Measurements from ENCODE around the gene WNT2B.
"Not testable (repeated sequence)": the region's sequence is repeated elsewhere in the genome, so short reads cannot be mapped to it uniquely, and the experiment has no call there.

The WNT2B gene

DNA sequence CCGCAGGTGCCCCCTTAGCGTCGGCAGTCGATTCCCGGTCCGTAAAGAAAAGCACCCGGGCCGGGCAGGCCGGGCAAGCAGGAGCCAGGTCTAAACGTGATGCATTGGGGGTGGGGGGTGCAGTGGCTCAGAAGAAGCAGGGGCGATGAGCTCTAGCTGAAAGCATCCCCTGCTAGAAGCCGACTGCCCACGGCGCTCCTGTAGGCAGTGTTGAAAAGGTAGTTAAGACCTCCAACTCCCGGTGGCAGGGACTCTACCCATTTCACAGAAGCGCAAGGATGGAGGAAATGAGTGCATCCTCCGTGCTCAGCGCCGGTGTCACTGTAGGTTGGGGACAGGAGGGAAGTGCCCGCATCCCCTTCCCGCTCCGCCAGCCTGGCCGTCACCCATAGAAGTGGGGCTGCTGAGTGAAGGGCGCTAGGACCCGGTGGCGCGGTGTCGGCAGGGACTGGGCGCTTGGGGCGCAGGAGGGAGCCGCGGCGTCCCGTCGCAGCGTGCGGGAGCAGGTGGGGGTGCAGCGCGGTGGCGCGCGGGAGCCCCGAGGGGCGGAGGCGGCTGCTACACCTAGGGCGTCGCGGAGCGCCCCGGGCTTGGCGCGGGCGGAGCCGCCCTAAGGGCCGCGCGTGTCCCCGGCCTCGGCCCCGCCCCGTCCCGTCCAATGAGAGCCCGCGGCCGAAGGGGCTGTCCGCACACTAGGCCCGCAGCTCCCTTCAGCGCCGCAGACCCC is at the start of gene WNT2B:
WNT2B (plus strand) TSS at position 688 of the 727 bp plus-strand sequence. CDS start 298 bp downstream, outside the sequence.
- peak; percentile 60 for DNase-seq

GRCh38 chr1:112460615-112461014 is 48.1 kb upstream of the WNT2B start:
- DNase-seq = no peak

GRCh38 chr1:112461200-112461871 is 47.4 kb upstream of the WNT2B start:
- DNase-seq = no peak

- no peak for DNase-seq
Measured at GRCh38 chr1:112462953-112463279, 45.8 kb upstream of the WNT2B start.

DNA sequence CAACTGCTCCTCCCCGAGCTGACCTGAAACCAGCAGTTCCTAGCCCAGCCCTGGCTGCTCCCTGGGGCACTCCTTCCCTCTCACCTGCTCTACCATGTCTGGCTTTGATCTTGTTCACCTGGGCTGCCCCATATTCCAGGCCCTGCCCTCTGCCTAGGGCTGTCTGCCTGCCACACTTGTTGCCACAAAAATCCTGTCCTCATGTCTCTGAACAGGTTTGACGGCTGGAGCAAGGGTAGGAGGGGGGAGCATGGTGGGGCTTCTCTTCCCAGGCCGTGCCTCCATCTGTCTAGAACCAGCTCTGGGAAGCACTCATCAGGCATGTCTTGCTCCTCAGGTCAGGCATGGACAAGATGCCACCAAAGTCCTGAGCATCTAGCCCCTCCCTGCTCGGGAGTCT is 44.3 kb upstream of the WNT2B start:
- DNase-seq = no peak

DNA sequence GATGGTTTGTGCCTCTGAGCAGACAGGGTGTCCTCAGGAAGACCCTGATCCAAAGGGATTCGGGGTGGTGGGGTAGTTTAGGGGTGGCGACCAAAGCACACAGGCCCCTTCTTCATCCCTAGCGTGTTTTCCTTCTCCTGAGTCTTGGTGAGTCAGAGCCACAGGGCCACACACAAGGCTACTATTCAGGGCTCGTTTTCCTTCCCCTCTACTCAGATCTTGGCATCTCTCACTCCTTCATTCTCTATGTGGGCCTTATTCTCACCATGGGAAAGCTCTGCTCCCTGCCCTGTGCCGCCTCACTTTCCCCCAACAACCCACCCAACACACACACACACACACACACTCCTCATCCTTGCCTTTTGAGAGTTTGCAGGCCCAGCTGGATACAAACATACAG is 43.6 kb upstream of the WNT2B start:
- DNase-seq = no peak

DNA sequence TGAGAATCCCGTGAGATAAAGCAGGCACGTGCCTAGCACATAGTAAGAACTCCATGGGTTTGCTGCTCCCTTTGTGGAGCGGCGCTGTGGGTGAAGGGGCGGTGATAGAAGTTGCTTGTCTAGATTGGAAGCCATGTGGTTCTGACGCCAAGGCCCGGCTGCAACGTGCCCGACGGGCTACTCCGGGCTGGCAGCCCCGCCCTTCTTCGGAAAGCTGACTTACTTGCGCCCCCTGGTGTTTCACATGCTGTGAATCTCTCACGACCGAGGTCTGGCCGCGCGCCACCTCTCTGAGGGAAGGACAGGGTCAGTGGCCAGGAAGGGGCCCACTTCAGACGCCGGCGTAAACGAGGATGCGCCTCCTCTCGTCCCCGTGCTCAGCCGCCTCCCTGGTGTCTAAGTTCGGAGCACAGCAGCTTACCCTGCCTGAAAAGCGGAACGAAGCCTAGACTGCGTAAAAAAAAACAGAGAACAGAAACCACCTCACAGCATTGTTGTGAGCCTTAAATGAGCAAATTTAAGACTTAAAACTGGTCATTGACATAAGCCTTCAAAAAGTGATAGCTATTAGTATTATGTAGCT is 42.6 kb upstream of the WNT2B start:
- peak; percentile 87 for DNase-seq

DNA sequence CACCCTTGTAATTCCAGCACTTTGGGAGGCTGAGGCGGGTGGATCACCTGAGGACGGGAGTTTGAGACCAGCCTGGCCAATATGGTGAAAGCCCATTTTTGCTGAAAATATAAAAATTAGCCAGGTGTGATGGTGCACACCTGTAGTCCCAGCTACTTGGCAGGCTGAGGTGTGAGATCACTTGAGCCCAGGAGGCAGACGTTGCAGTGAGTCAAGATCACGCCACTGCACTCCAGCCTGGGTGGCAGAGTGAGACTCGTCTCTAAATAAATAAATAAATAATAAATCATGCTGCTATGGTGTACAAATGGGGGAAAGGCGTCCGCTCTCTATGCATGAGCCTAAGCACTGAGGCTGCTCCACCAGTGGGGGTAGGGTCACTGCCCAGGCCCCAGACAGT is 38.4 kb upstream of the WNT2B start:
- not testable (repeated sequence) for DNase-seq

DNA sequence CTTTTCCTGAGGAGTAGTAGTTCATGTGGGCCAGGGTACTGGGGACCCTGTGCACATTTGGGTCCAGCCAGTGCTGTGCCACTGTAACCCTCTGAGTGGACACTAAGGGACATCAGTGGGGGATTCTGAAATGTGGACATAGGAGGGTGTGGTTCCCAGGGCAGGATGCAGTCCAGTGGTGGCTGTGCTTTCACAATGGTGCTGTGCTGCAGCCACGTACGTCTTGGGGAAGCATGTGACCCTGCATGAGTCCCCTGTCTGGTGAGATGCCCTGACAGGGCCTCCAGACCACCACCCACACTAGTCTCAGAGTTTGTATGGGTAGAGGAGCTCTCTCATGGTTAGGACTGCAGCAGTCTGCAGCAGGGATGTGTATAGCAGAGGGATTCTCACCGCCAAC is 37.8 kb upstream of the WNT2B start:
- DNase-seq = no peak

- no peak for DNase-seq
Measured at GRCh38 chr1:112472142-112472541, 36.6 kb upstream of the WNT2B start.

DNA sequence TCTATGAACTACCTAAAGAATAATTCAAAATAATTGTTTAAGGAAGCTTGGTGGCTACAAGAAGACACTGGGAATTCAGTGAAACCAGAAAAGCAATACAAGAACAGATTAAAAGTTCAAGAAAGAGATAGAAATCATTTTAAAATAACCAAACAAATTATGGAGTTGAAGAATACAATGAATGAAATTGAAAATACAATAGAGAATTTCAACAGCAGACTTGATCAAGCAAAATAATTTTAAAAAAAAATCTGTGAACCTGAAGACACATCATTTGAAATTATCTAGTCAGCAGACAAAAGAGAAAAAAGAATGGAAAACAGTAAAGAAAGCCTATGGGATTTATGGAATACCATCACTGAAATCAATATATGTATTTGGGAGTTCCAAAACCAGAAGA is 31.2 kb upstream of the WNT2B start:
- DNase-seq = no peak

- no peak for DNase-seq
Measured at GRCh38 chr1:112478314-112478713, 30.5 kb upstream of the WNT2B start.

DNA sequence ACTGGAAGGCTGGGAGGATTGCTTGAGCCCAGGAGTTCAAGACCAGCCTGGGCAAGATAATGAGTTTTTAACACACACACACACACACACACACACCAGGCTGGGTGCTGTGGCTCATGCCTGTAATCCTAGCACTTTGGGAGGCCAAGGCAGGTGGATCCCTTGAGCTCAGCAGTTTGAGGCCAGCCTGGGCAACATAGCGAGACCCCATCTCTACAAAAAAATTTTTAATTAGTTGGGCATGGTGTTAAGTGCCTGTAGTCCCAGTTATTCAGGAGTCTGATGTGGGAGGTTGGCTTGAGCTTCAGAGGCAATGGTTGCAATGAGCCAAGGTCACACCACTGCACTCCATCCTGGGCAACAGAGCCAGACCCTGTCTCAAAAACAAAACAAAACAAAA is 22.7 kb upstream of the WNT2B start:
- not testable (repeated sequence) for DNase-seq

DNA sequence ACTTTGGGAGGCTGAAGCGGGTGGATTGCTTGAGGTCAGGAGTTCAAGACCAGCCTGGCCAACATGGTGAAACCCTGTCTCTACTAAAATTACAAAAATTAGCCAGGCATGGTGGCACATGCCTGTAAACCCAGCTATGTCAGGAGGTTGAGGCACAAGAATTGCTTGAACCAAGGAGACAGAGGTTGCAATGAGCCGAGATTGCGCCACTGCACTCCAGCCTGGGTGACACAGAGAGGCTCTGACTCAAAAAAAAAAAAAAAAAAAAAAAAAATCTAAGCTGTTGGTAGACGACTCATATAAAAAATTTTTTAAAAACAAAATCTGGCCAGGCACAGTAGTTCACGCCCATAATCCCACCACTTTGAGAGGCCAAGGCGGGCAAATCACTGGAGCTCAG is 21.1 kb upstream of the WNT2B start:
- DNase-seq = not testable (repeated sequence)

DNA sequence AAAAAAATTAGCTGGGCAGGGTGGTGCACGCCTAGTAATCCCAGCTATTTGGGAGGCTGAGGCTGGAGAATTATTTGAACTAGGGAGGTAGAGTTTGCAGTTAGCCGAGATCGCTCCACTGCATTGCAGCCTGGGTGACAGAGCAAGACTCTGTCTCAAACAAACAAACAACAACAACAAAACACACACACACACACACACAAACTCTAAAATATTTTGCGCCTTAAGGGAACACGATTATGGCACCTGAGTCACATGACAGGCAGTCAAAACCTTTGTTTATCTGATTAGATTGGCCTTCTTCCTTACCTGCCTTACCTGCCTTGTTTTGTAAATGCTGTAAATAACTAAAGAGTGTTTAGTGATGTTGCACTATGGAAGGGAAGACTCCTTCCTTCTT is 20.6 kb upstream of the WNT2B start:
- no peak for DNase-seq

- DNase-seq = no peak
Measured at GRCh38 chr1:112492076-112492475, 16.7 kb upstream of the WNT2B start.

DNA sequence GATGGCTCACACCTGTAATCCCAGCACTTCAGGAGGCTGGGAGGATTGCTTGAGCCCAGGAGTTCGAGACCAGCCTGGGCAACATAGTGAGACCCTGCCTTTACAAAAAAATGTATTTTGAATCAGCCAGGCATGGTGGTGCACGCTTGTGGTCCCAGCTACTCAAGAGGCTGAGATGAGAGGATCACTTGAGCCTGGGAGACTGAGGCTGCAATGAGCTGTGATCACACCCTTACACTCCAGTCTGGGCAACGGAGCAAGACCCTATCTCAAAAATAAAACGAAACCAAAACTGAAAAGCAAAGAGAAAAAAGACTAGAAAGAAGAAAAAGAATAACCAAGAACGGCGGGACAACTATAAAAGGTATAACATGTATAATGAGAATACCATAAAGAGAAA is 15.4 kb upstream of the WNT2B start:
- DNase-seq = no peak

DNA sequence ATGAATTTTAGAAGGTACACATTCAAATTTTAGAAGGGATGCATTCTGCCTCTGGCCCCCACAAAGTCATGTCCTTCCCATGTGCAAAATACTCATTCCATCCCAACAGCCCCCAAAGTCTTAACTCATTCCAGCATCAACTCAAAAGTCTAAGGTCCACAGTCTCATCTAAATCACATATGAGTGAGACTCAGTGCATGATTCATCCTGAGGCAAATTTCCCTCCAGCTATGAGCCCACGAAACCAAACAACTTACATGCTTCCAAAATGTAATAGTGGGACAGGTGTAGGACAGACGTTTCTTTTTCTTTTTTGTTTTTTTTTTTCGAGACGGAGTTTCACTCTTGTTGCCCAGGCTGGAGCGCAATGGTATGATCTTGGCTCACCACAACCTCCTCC is 12.5 kb upstream of the WNT2B start:
- DNase-seq = no peak

GRCh38 chr1:112501810-112502641 is 6.7 kb upstream of the WNT2B start:
- peak; percentile 54 for DNase-seq

DNA sequence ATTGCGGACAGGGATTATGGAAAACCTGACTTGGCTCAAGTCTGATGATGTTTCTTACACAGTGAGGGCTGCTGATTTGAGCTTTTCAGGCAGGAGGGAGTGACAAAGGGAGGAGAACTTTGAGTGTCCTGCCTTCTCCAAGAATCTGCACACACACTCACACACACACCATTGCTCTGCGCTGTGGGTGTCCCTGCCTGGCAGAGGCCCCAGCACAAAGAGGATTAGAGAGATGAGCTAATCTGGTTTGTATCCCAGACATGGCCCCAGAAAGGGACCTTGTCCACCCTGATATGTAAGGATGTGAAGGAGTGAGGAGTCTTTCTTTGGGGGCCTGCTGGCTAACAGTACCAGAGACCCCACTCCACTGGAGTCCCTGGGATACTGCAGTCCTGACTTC is 5.9 kb upstream of the WNT2B start:
- DNase-seq = no peak

DNA sequence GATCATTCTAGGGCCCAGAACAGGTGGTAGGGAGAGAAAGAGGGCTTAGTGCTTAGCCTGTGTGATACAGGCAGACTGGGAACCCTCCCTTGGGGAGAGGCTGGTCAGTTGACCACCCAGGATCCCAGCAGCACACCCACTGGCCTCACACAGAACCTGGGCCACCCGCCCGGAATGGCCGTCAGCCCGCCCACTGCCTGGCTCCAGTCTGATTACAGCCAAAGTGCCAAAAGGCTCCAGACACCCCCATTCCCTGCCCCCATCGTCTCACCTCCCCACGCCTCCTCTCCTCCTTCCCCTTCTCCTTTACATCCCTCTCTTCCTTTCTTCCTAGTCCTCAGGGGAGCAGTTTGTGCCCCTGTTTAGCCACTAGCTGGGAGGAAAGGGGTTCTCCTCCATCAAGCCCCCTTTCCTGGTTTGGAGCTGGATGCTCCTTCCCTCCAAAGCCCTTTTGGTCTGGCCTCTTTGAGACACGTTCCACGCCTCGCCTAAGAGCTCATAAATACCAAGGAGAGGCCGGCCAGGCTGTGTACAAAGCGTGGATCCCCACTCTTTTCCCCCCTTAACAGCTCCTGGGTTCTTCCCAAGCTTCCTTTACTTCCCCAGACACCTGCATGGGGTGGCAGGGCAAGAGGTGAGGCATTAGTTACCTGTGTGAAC is 4.6 kb upstream of the WNT2B start:
- DNase-seq = no peak

GRCh38 chr1:112504661-112505399 is 3.9 kb upstream of the WNT2B start:
- no peak for DNase-seq

Data from CD4-positive, alpha-beta T cell treated with Interleukin-10 for 1 hour (primary cell).